Adrenal gland (tissue), 12 donors: ENCODE data around the gene PPFIA1. TPM values are rescaled to one million over a fixed set of nuclear protein-coding genes. Genes with fewer than 3 reads are reported as not detected.

Source experiments
- DNase-seq, 7 donors: peaks; one replicate each; pipeline ENCODE4 v3.0.0-alpha.2; 2019 to 2020
- H3K27ac ChIP-seq, 5 donors: fragments of 200-600 bp; sonication (generic) in 4 of 5; 1 replicate in 3 of 5; 2 replicates in 2 of 5; pipeline versions ENCODE4 v1.5.1 to v1.8.0; 2016 to 2020; ENCODE audit warnings: mild to moderate bottlenecking in 1 of 5
- H3K27me3 ChIP-seq: fragments of 200-600 bp; 2 replicates; pipeline ENCODE4 v1.8.0; 2021
- H3K36me3 ChIP-seq, 2 donors: fragments of 200-600 bp; replicated peaks in 1 of 2; 1 replicate in 1 of 2; 2 replicates in 1 of 2; pipeline versions ENCODE4 v1.5.1 to v1.8.0; 2018 to 2022
- H3K4me1 ChIP-seq, 2 donors: fragments of 200-600 bp; replicated peaks in 1 of 2; 1 replicate in 1 of 2; 2 replicates in 1 of 2; pipeline versions ENCODE4 v1.5.1 to v1.8.0; 2018 to 2021
- H3K4me3 ChIP-seq, 4 donors: fragments of 200-600 bp; sonication (generic) in 3 of 4; one replicate each; pipeline ENCODE4 v1.5.1; 2016 to 2018
- H3K9me3 ChIP-seq, 3 donors: fragments of 200-600 bp; sonication (generic) in 1 of 3; replicated peaks in 1 of 3; 1 replicate in 2 of 3; 2 replicates in 1 of 3; pipeline versions ENCODE4 v1.5.1 to v1.8.0; 2016 to 2021
- CTCF ChIP-seq, 6 experiments: fragments of 450-650 bp in 4 of 6; fragments of 200-600 bp in 2 of 6; sonication (generic) in 1 of 6; IDR thresholded peaks; 1 replicate in 5 of 6; 2 replicates in 1 of 6; pipeline versions ENCODE4 v1.5.1 to v1.8.0; 2016 to 2021; ENCODE audit warnings: antibody characterized with exemption in 6 of 6, mild to moderate bottlenecking in 2 of 6, moderate library complexity in 1 of 6
- POLR2A ChIP-seq, 2 donors: fragments of 450-650 bp; IDR thresholded peaks; one replicate each; pipeline ENCODE4 v1.6.1; 2017; ENCODE audit warnings: antibody characterized with exemption in 2 of 2, mild to moderate bottlenecking in 2 of 2, moderate library complexity in 1 of 2
- WGBS, 4 donors: extraction: QIAGEN DNeasy Blood & Tissue Kit in 2 of 4; methylation state at CpG; one replicate each; pipeline versions ENCODE4 v1.1.5 to v1.1.7; 2013 to 2017; 5-methylcytosine and 5-hydroxymethylcytosine counted together
- intact Hi-C, 2 donors: fragments of 100-400 bp; cut with DNase I; formaldehyde crosslinking; loops; one replicate each; pipeline versions ENCODE4 v1.14.1 to v1.15.0; 2022 to 2023
- polyA plus RNA-seq, 3 donors: library from polyadenylated mRNA; stranded (reverse); fragments of 200-250 nt in 2 of 3; fragments of 350-450 nt in 1 of 3; fragmentation: Illumina TruSeq in 1 of 3; extraction: RNeasy Lipid Tissue Mini Kit (QIAGEN cat#74804) in 1 of 3; gene quantifications; one replicate each; pipeline ENCODE4 v1.2.3, GENCODE V29; 2013 to 2014
- total RNA-seq, 9 donors: library from RNA; depleted of rRNA in 4 of 9; stranded (reverse); fragments of >200 nt in 4 of 9; fragments of 120-200 nt in 1 of 9; fragmentation: NEBNext Ultra II Directional in 1 of 9; extraction: Animal tissue kit (Norgen Biotek cat#: 25700) in 1 of 9; gene quantifications; one replicate each; pipeline versions ENCODE4 v1.1.0 to v1.2.4, GENCODE V29; 2013 to 2023
- donor health status: healthy with polysubstance abuse.
- donor health status: Bipolar disorder and iron deficiency.
- donor health status: DM: yes; HTN: yes; CAD: no.
- donor health status: DM: no; HTN: no; CAD: no.
- donor health status: DM: no; HTN: no; CAD: no.
- donor health status: DM: yes; HTN: yes; CAD: no.

The PPFIA1 gene
- total and polyA plus RNA-seq, 12 donors, result 25.8 to 58.6 (median 35.7) TPM

- Histone ChIP-seq H3K27ac (no peak overlapping the region), H3K27me3 (no peaks in the 10 kb centered on the region), H3K9me3 (no peaks in the 10 kb centered on the region), H3K36me3 (no peaks in the 10 kb centered on the region), H3K4me3 (no peak overlapping the region), H3K4me1 (no peaks in the 10 kb centered on the region)
- TF ChIP-seq CTCF (IDR thresholded peaks at IDR 0.05) (no peak), POLR2A (IDR thresholded peaks at IDR 0.05) (no peak)
- WGBS, 4 donors, result 58 to 67% (median 63%) methylated on average over 9 to 16 of the region's 16 CpGs
- intact Hi-C loops, result no loop called here
- DNase-seq, result no peak
Measured at GRCh38 chr11:70240337-70240736, 30.2 kb upstream of the PPFIA1 start.

- no peak for DNase-seq
- H3K36me3 ChIP-seq, result no peaks in the 10 kb centered on the region
- 90 to 99% (median 94%) methylated on average over 3 of the region's 3 CpGs for WGBS, 4 donors
Measured at GRCh38 chr11:70241709-70242108, 28.8 kb upstream of the PPFIA1 start.

GRCh38 chr11:70242885-70243284 lies 27.6 kb upstream of the PPFIA1 start:
- Histone ChIP-seq H3K9me3 (no peaks in the 10 kb centered on the region), H3K4me1 (peaks cover 0 to 6% of the 10 kb centered on the region in 2 donors), H3K27me3 (no peaks in the 10 kb centered on the region), H3K4me3 (no peak overlapping the region), H3K27ac (no peak overlapping the region), H3K36me3 (no peaks in the 10 kb centered on the region)
- WGBS, 4 donors, result 73 to 88% (median 78%) methylated on average over 4 of the region's 4 CpGs
- intact Hi-C loops, result no loop called here
- TF ChIP-seq CTCF (IDR thresholded peaks at IDR 0.05), result no peak
- no peak for TF ChIP-seq POLR2A (IDR thresholded peaks at IDR 0.05)
- no peak for DNase-seq

More at GRCh38 chr11:70241709-70242108, 28.8 kb upstream of the PPFIA1 start:
- H3K27me3 ChIP-seq, result no peaks in the 10 kb centered on the region
- H3K4me1 ChIP-seq, result no peaks in the 10 kb centered on the region
- H3K9me3 ChIP-seq, result no peaks in the 10 kb centered on the region
- intact Hi-C loops, result no loop called here
- no peak for TF ChIP-seq POLR2A (IDR thresholded peaks at IDR 0.05)
- no peak overlapping the region for H3K27ac ChIP-seq
- no peak overlapping the region for H3K4me3 ChIP-seq

GRCh38 chr11:70243912-70244652 lies 26.4 kb upstream of the PPFIA1 start:
- Histone ChIP-seq H3K4me1 (peaks cover 0 to 8% of the 10 kb centered on the region in 2 donors), H3K27me3 (no peaks in the 10 kb centered on the region), H3K4me3 (no peak overlapping the region), H3K36me3 (no peaks in the 10 kb centered on the region), H3K27ac (no peak overlapping the region), H3K9me3 (no peaks in the 10 kb centered on the region)
- no peak for DNase-seq
- intact Hi-C loops, result no loop called here
- no peak for TF ChIP-seq CTCF (IDR thresholded peaks at IDR 0.05)
- TF ChIP-seq POLR2A (IDR thresholded peaks at IDR 0.05), result no peak
- WGBS, 4 donors, result 81 to 89% (median 87%) methylated on average over 14 to 15 of the region's 15 CpGs

- no peaks in the 10 kb centered on the region for H3K27me3 ChIP-seq
- no peak for DNase-seq
- TF ChIP-seq CTCF (IDR thresholded peaks at IDR 0.05), result no peak
- TF ChIP-seq POLR2A (IDR thresholded peaks at IDR 0.05), result no peak
- H3K27ac ChIP-seq, result no peak overlapping the region
- H3K4me3 ChIP-seq, result no peak overlapping the region
- H3K4me1 ChIP-seq, result peaks cover 0 to 8% of the 10 kb centered on the region in 2 donors
- H3K36me3 ChIP-seq, result no peaks in the 10 kb centered on the region
- H3K9me3 ChIP-seq, result no peaks in the 10 kb centered on the region
- intact Hi-C loops, result no loop called here
- 62 to 83% (median 77%) methylated on average over 7 of the region's 7 CpGs for WGBS, 4 donors
Measured at GRCh38 chr11:70244698-70245097, 25.8 kb upstream of the PPFIA1 start.
